Measurements from ENCODE around the gene TAS1R3. TPM values are rescaled to one million over a fixed set of nuclear protein-coding genes. Genes with fewer than 3 reads are reported as not detected.
A peak's percentile ranks its signal among the peaks of the same experiment; 100 is the strongest.

Gene TAS1R3
- total RNA-seq, 1 donor from 2014 or later: 0.50 TPM

DNA sequence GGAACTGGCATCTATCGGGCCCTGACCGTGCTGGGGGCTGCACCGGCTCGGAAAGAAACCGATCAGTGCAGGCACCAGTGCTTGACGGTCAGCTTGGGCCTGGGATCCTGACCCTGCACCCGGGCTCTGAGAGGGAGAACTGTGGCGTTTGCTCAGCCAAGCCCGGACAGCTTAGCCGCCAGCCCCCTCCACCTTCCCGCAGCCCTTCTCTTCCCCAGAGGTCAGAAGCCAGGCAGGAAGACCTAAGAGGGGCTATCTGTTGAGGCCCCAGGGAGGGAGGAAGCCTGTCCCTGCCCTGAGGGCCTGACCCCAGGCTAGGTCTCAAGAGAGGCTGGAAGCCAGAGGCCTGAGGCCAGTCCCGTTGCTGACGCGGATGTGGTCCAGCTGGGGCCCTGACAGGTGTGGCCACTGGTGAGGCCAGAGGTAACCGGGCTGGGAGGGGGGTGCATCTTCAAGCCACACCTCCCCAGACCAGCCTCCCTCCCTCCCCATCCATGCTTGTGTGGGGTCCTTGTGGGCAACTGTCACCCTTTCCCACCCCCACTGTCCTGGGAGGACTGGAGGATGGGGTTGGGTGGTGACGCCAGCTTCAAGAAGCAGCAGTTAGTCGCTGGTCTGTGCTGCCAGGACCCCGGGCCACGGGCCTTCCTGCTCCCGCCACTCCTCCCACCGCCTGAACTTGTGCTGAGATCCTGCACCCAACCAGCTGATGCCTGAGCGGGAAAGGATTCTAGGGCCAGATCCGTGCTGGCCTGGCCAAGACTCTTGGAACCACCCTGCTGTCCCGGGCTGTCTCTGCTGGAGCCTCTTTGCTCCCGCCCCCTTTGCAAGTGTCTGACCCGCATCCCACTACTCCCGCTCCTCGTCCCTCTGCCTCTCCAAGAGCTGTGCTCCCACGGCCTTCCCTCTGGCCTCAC is 20.7 kb downstream of the TAS1R3 start:
- no peak overlapping the region for H3K4me3 ChIP-seq (ENCODE audit: insufficient read depth, low read depth, low read length)
- H3K36me3 ChIP-seq (ENCODE audit: insufficient read depth, low read length): peaks cover 11% of the 10 kb centered on the region
- H3K27me3 ChIP-seq (ENCODE audit: insufficient read depth, low read length): no peaks in the 10 kb centered on the region
- Mint-ChIP-seq H3K27me3 (ENCODE audit: low read depth, unreplicated experiment) (peaks cover 2% of the 10 kb centered on the region), H3K27ac (ENCODE audit: unreplicated experiment) (peak overlapping the region; percentile 81), H3K4me1 (ENCODE audit: low read depth, unreplicated experiment) (peaks cover 13% of the 10 kb centered on the region), H3K36me3 (ENCODE audit: low read depth, unreplicated experiment) (peaks cover 6% of the 10 kb centered on the region), H3K4me3 (ENCODE audit: unreplicated experiment) (peak overlapping the region; percentile 78), H3K9me3 (ENCODE audit: unreplicated experiment) (no peaks in the 10 kb centered on the region)
- H4K20me1 ChIP-seq (ENCODE audit: insufficient read depth, low read length): peaks cover 54% of the 10 kb centered on the region
- H3K9ac ChIP-seq (ENCODE audit: low read length): no peak overlapping the region
- H3K9me3 ChIP-seq (ENCODE audit: insufficient read depth, low read depth, low read length): no peaks in the 10 kb centered on the region
- H3K79me2 ChIP-seq (ENCODE audit: insufficient read depth, low read length): peaks cover 55% of the 10 kb centered on the region
- peaks cover 22% of the 10 kb centered on the region for H3K4me1 ChIP-seq (ENCODE audit: insufficient read depth, low read length)
- H2AFZ ChIP-seq (ENCODE audit: low read depth, low read length): no peak overlapping the region
- TF ChIP-seq CTCF (IDR thresholded peaks at IDR 0.05; ENCODE audit: insufficient read depth, low read depth, low read length) (no peak), EZH2 (IDR thresholded peaks at IDR 0.05; ENCODE audit: insufficient read depth, low read length) (no peak)
- no peak for DNase-seq (ENCODE audit: low read depth)
- peak overlapping the region; percentile 50 for H3K4me2 ChIP-seq (ENCODE audit: low read length)
- FAIRE-seq: no peak
- no peak overlapping the region for H3K27ac ChIP-seq (ENCODE audit: low read depth, low read length)

GRCh38 chr1:1352786-1353388 is 21.8 kb downstream of the TAS1R3 start:
- no peak overlapping the region for H3K9ac ChIP-seq (ENCODE audit: low read length)
- Mint-ChIP-seq H3K27ac (ENCODE audit: unreplicated experiment) (no peak overlapping the region), H3K9me3 (ENCODE audit: unreplicated experiment) (no peaks in the 10 kb centered on the region), H3K27me3 (ENCODE audit: low read depth, unreplicated experiment) (peaks cover 2% of the 10 kb centered on the region), H3K4me1 (ENCODE audit: low read depth, unreplicated experiment) (peaks cover 8% of the 10 kb centered on the region), H3K36me3 (ENCODE audit: low read depth, unreplicated experiment) (peaks cover 6% of the 10 kb centered on the region), H3K4me3 (ENCODE audit: unreplicated experiment) (peak overlapping the region; percentile 34)
- FAIRE-seq: no peak
- H4K20me1 ChIP-seq (ENCODE audit: insufficient read depth, low read length): peaks cover 54% of the 10 kb centered on the region
- H3K9me3 ChIP-seq (ENCODE audit: insufficient read depth, low read depth, low read length): no peaks in the 10 kb centered on the region
- no peak overlapping the region for H2AFZ ChIP-seq (ENCODE audit: low read depth, low read length)
- TF ChIP-seq EZH2 (IDR thresholded peaks at IDR 0.05; ENCODE audit: insufficient read depth, low read length): no peak
- no peak for TF ChIP-seq CTCF (IDR thresholded peaks at IDR 0.05; ENCODE audit: insufficient read depth, low read depth, low read length)
- H3K27ac ChIP-seq (ENCODE audit: low read depth, low read length): no peak overlapping the region
- H3K4me2 ChIP-seq (ENCODE audit: low read length): peak overlapping the region; percentile 50
- H3K79me2 ChIP-seq (ENCODE audit: insufficient read depth, low read length): peaks cover 55% of the 10 kb centered on the region
- no peaks in the 10 kb centered on the region for H3K27me3 ChIP-seq (ENCODE audit: insufficient read depth, low read length)
- peaks cover 15% of the 10 kb centered on the region for H3K4me1 ChIP-seq (ENCODE audit: insufficient read depth, low read length)
- H3K4me3 ChIP-seq (ENCODE audit: insufficient read depth, low read depth, low read length): no peak overlapping the region
- no peak for DNase-seq (ENCODE audit: low read depth)
- H3K36me3 ChIP-seq (ENCODE audit: insufficient read depth, low read length): peaks cover 11% of the 10 kb centered on the region

Measured in astrocyte (in vitro differentiated cells and primary cell).